ENCODE measurements around the gene STK25.

Gene STK25

DNA sequence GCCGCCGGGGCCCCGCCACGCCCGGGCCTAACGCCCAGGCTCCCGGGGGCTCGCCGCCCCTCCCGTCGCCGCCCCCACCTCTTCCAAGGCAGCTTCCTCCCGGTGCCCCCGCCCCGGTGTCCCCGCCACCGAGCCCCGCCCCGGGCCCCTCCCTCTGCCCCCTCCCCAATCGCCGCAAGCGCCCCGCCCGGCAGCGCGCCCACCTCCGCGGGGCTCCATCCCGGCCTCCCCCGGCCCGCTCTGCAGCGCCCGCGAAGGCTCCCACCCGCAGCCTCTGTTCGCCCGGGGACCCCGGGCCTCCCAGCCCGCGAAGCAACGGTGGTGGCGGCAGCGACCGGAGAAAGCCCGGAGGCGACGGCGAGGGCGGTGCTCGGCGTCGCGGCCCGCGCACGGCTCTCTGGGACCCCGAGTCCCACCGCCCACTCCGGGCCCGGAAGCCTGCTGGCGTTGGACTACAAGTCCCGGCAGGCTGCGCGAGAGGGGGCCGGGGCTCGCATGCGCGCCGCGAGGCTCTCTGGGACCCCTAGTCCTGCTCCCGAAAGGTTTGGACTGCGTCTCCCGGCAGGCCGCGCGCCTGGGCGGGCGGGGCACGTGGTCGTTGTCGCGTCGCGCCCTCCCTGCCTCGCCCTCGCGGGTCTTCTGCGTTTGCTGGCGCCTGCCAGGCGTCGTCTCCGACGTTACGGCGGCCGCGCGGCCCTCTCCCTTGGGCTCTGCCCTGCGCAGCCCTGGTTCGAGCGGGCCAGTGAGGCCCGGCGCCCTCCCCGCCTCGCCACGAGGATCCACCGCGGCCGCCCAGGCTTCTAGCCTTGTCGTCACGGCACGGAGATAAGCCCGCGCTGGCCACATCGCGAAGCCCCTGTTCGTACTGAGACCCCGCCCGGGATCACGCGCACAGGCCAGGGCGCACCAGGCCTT lies at the start of gene STK25:
Gene STK25, minus strand, starts transcription at position 345 of the 915 bp plus-strand sequence. CDS start 549 bp downstream, outside the sequence.
- DNase-seq (ENCODE audit: low spot score in 2 of 2): peak; percentile 96 to 98
- peak within 1 kb of the TSS; percentile 86 for H3K4me3 ChIP-seq
- H3K36me3 ChIP-seq (replicated peaks): peaks cover 9% of the 10 kb centered on the region
- H3K4me1 ChIP-seq: peaks cover 9% of the 10 kb centered on the region
- no peaks in the 10 kb centered on the region for H3K27me3 ChIP-seq (ENCODE audit: low read depth)
- H3K9me3 ChIP-seq: no peaks in the 10 kb centered on the region
- in situ Hi-C loops (cut with MboI; ENCODE audit: low sequenced_read_pairs): no loop called here

GRCh38 chr2:241556746-241557145 lies 48.4 kb upstream of the STK25 start:
- peaks cover 3% of the 10 kb centered on the region; the same call in 1 of the 2 replicates for H3K4me1 ChIP-seq
- H3K27me3 ChIP-seq (ENCODE audit: low read depth): no peaks in the 10 kb centered on the region
- in situ Hi-C loops (cut with MboI; ENCODE audit: low sequenced_read_pairs): no loop called here
- H3K36me3 ChIP-seq (replicated peaks): no peaks in the 10 kb centered on the region
- DNase-seq (ENCODE audit: low spot score in 2 of 2): no peak
- H3K4me3 ChIP-seq: no peak overlapping the region
- no peaks in the 10 kb centered on the region; the same call in 1 of the 2 replicates for H3K9me3 ChIP-seq

DNA sequence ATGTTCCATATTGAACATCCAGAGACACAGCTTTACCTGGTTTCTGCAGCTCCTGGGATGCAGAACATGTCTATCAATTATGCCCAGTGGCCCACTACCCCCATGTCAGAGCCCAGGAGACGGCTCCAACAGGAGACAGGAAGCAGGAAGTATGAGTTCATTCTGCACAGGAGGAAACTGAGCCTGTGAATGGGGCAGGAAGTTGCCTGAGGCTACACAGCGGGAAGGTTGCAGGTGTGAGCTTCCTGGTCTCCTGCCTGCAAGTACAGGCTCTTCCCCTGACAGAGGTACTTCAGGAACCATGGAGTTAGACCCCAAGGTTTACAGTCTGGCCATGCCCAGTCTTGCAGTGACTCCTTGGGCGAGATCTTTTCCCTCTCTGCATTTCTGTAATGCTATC lies 47.3 kb upstream of the STK25 start:
- Histone ChIP-seq H3K4me3 (no peak overlapping the region), H3K9me3 (no peaks in the 10 kb centered on the region; the same call in 1 of the 2 replicates), H3K4me1 (peaks cover 3% of the 10 kb centered on the region; the same call in 1 of the 2 replicates), H3K27me3 (ENCODE audit: low read depth) (no peaks in the 10 kb centered on the region), H3K36me3 (replicated peaks) (no peaks in the 10 kb centered on the region)
- no peak for DNase-seq (ENCODE audit: low spot score in 2 of 2)
- in situ Hi-C loops (cut with MboI; ENCODE audit: low sequenced_read_pairs): no loop called here

GRCh38 chr2:241554610-241555322 lies 46.4 kb upstream of the STK25 start:
- Histone ChIP-seq H3K27me3 (ENCODE audit: low read depth) (no peaks in the 10 kb centered on the region), H3K36me3 (replicated peaks) (no peaks in the 10 kb centered on the region), H3K4me3 (no peak overlapping the region), H3K9me3 (no peaks in the 10 kb centered on the region; the same call in 1 of the 2 replicates), H3K4me1 (peaks cover 3% of the 10 kb centered on the region; the same call in 1 of the 2 replicates)
- DNase-seq (ENCODE audit: low spot score in 2 of 2): no peak
- in situ Hi-C loops (cut with MboI; ENCODE audit: low sequenced_read_pairs): no loop called here

- H3K36me3 ChIP-seq (replicated peaks): no peaks in the 10 kb centered on the region
- H3K4me1 ChIP-seq: no peaks in the 10 kb centered on the region
- in situ Hi-C loops (cut with MboI; ENCODE audit: low sequenced_read_pairs): no loop called here
- H3K9me3 ChIP-seq: no peaks in the 10 kb centered on the region; the same call in 1 of the 2 replicates
- no peak for DNase-seq (ENCODE audit: low spot score in 2 of 2)
- no peak overlapping the region for H3K4me3 ChIP-seq
- no peaks in the 10 kb centered on the region for H3K27me3 ChIP-seq (ENCODE audit: low read depth)
Observed at GRCh38 chr2:241553981-241554380, 45.6 kb upstream of the STK25 start.

DNA sequence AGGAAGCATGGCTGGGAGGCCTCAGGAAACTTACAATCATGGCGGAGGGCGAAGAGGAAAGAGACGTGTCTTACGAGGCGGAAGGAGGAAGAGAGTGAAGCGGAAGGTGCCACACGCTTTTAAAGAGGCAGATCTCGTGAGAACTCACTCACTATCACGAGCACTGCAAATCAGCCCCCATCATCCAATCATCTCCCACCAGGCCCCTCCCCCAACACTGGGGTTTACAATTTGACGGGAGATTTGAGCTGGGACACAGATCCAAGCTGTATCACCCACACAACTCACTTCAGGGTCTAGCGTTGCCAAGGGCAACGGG lies 45.1 kb upstream of the STK25 start:
- no peaks in the 10 kb centered on the region for H3K36me3 ChIP-seq (replicated peaks)
- in situ Hi-C loops (cut with MboI; ENCODE audit: low sequenced_read_pairs): no loop called here
- no peak for DNase-seq (ENCODE audit: low spot score in 2 of 2)
- H3K9me3 ChIP-seq: no peaks in the 10 kb centered on the region; the same call in 1 of the 2 replicates
- no peak overlapping the region for H3K4me3 ChIP-seq
- H3K4me1 ChIP-seq: no peaks in the 10 kb centered on the region
- H3K27me3 ChIP-seq (ENCODE audit: low read depth): no peaks in the 10 kb centered on the region

GRCh38 chr2:241551998-241552737 lies 43.8 kb upstream of the STK25 start:
- Histone ChIP-seq H3K36me3 (replicated peaks) (no peaks in the 10 kb centered on the region), H3K4me3 (no peak overlapping the region), H3K9me3 (no peaks in the 10 kb centered on the region), H3K27me3 (ENCODE audit: low read depth) (no peaks in the 10 kb centered on the region), H3K4me1 (no peaks in the 10 kb centered on the region; the same call in 1 of the 2 replicates)
- in situ Hi-C loops (cut with MboI; ENCODE audit: low sequenced_read_pairs): no loop called here
- DNase-seq (ENCODE audit: low spot score in 2 of 2): no peak

DNA sequence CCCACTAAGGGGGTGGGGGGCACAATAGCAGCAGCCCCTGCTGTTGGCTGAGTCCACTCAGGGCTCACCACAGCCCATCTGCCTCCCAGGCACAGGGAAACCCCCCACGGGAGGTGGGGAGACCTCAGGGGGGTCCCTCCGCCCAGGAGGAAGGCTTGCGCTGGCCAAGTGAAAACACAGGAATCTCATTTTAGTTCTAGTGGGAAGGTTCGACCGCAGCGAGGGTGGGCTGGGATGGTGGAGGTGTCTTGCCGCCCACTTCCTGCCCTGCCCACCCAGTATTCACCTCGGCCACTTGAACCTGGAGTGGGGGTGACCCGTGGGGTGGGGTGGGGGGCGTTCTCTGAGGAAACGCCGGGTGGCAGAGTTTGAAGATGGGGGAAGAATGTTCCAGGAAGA lies 43.2 kb upstream of the STK25 start:
- Histone ChIP-seq H3K27me3 (ENCODE audit: low read depth) (no peaks in the 10 kb centered on the region), H3K9me3 (no peaks in the 10 kb centered on the region), H3K4me1 (peaks cover 3% of the 10 kb centered on the region; the same call in 1 of the 2 replicates), H3K36me3 (replicated peaks) (no peaks in the 10 kb centered on the region), H3K4me3 (no peak overlapping the region)
- in situ Hi-C loops (cut with MboI; ENCODE audit: low sequenced_read_pairs): no loop called here
- DNase-seq (ENCODE audit: low spot score in 2 of 2): no peak

GRCh38 chr2:241550616-241551580 lies 42.5 kb upstream of the STK25 start:
- no peak for DNase-seq (ENCODE audit: low spot score in 2 of 2)
- peaks cover 3% of the 10 kb centered on the region; the same call in 1 of the 2 replicates for H3K4me1 ChIP-seq
- no peaks in the 10 kb centered on the region for H3K27me3 ChIP-seq (ENCODE audit: low read depth)
- no peak overlapping the region for H3K4me3 ChIP-seq
- in situ Hi-C loops (cut with MboI; ENCODE audit: low sequenced_read_pairs): no loop called here
- H3K36me3 ChIP-seq (replicated peaks): no peaks in the 10 kb centered on the region
- H3K9me3 ChIP-seq: no peaks in the 10 kb centered on the region

GRCh38 chr2:241548451-241548835 lies 40.1 kb upstream of the STK25 start:
- no peaks in the 10 kb centered on the region for H3K36me3 ChIP-seq (replicated peaks)
- no peaks in the 10 kb centered on the region for H3K9me3 ChIP-seq
- in situ Hi-C loops (cut with MboI; ENCODE audit: low sequenced_read_pairs): no loop called here
- peaks cover 3% of the 10 kb centered on the region; the same call in 1 of the 2 replicates for H3K4me1 ChIP-seq
- H3K27me3 ChIP-seq (ENCODE audit: low read depth): no peaks in the 10 kb centered on the region
- DNase-seq (ENCODE audit: low spot score in 2 of 2): no peak
- no peak overlapping the region for H3K4me3 ChIP-seq

DNA sequence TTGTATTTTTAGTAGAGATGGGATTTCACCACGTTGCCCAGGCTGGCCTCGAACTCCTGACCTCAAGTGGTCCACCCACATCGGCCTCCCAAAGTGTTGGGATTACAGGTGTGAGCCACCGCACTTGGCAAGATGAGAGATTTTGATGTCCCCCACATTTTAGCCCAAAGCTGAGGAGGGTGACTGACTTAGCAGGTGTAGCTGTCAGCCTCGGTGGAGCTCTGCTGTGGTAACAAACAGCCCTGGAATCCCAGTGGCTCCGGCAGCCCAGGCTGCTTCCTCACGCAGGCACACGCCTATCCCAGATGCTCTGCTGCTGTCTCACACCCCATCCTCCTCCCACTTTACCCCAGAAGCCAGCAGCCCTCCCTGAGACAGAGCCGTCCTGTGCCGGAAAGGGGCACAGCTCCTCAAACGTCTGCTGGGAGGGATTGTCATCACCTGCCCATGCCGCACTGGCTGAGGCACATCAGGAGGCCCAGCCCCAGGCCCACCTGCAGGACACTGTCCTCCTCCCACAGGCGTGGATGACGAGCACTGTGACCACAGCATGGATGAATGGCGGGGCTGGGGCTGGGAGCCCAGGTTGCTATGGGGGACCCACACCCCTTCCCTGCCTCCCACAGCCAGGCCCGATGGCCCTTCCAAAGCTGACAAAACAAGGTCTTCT lies 39.5 kb upstream of the STK25 start:
- no peak for DNase-seq (ENCODE audit: low spot score in 2 of 2)
- in situ Hi-C loops (cut with MboI; ENCODE audit: low sequenced_read_pairs): no loop called here
- H3K27me3 ChIP-seq (ENCODE audit: low read depth): no peaks in the 10 kb centered on the region
- H3K4me1 ChIP-seq: peaks cover 3% of the 10 kb centered on the region; the same call in 1 of the 2 replicates
- H3K9me3 ChIP-seq: no peaks in the 10 kb centered on the region
- H3K4me3 ChIP-seq: no peak overlapping the region
- H3K36me3 ChIP-seq (replicated peaks): no peaks in the 10 kb centered on the region

DNA sequence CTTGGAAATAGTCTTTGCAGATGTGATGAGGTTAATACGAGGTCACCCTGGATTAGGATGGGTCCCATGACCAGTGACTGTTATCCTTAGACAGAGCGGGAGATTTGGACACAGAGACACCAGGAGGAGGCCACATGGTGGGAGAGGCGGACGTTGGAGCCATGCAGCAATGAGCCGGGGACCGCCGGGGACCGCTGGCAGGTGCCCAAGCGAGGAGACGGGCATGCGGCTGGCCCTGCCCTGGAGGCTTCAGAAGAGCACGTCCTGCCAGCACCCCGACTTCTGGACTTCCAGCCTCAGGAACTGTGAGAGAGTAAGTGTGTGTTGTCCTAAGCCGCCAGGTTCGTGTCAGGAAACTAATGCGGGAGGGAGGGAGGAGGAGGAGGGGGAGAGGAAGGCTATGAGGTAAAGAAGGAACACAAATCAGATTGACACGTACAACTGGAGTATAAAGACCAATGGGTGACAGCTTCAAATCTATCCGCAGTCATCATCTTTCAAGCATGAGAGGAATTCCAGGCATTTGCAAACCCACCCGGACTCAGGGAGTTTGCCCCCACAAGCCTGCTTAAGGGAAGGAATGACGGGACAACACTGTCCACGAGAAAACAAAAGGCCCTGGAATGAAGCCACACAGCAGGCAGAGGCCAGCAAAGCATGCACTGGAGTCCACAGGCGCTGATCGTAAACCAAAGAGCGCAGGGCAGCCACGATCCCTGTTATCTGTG lies 38.6 kb upstream of the STK25 start:
- H3K9me3 ChIP-seq: no peaks in the 10 kb centered on the region
- H3K36me3 ChIP-seq (replicated peaks): no peaks in the 10 kb centered on the region
- no peak overlapping the region for H3K4me3 ChIP-seq
- in situ Hi-C loops (cut with MboI; ENCODE audit: low sequenced_read_pairs): no loop called here
- H3K4me1 ChIP-seq: peaks cover 3% of the 10 kb centered on the region; the same call in 1 of the 2 replicates
- DNase-seq (ENCODE audit: low spot score in 2 of 2): peak; percentile 39 to 66
- no peaks in the 10 kb centered on the region for H3K27me3 ChIP-seq (ENCODE audit: low read depth)
